GM19099 (cell line): ENCODE results near the gene NELL2.

Source experiments
- POLR2A ChIP-seq: IDR thresholded peaks from 3 replicates; pipeline ENCODE4 v1.6.1; 2011; ENCODE audit warnings: low read depth; ENCODE audit not compliant: insufficient read length; ENCODE audit errors: extremely low read depth

NELL2 gene

GRCh38 chr12:44673811-44674210 lies 202.3 kb downstream of the NELL2 start:
- TF ChIP-seq POLR2A, result no peak

DNA sequence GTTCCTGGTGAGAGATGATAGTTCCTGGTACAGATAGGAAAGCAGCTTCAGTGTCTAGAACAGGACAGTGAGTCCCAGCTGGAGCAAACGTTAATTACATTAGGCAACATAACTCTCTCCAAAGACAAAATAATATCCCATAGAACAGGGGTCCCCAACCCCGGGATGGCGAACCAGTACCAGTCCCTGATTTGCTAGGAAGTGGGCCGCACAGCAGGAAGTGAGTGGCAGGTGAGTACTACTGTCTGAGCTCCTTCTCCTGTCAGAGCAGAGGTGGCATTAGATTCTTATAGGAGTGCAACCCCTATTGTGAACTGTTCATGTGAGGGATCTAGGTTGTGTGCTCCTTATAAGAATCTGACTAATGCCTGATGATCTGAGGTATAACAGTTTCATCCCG lies 204.1 kb downstream of the NELL2 start:
- no peak for TF ChIP-seq POLR2A

GRCh38 chr12:44668443-44668842 lies 207.7 kb downstream of the NELL2 start:
- no peak for TF ChIP-seq POLR2A

DNA sequence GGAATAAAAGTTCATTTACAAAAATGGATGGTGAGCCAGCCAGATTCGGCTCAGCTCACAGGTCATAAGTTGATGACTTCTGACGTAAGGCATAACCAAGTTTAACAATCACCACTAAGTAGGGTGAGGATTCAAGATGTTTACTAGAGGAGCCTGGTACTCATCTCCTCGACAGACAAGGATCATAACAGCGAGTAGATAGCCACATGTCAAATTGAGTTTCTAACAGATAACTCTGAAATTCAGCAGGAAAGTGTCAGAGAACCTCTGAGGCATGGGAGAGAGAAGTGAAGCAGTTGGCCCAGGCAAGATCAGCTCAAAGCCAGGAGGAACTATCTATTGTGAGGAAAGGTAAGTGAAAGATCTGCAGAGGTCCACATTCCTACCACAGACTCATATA lies 208.7 kb downstream of the NELL2 start:
- TF ChIP-seq POLR2A, result no peak

DNA sequence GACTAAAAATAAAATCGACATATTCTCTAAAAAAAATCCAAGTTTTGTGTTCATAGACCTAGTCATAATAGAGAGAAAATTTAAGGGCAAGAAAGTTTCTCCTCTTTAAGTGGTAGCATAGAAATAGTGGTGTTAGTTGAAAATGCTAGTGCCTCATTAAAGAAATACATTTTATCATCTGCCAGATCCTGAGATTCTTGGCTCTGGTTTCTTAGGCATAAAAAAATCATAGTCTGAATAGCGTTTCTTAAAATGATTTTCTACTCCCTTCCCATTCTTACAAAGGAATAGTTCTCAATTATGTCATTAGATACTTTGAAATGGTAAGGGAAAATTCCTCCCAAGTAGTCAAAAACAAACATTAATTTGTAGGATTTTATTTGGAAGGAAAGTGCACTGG lies 212.8 kb downstream of the NELL2 start:
- TF ChIP-seq POLR2A, result no peak

DNA sequence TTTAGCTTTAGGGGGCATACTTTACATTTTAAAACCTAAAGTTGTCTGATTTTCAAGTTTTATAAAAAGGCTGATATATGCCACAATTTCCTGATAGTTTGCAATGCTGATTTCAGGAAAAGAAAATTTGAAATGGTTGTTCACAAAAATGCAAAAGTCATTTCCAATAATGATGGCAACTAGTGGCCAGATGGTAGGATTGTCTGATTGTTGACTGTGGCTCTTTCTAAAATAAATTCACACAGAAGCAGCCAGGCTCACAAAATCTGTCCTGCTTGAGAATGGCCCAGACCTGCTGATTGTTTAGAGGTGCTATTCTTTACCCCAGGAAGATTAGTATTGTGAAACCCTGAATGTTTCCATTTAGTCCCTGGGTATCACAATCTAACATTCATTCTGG lies 220.3 kb downstream of the NELL2 start:
- no peak for TF ChIP-seq POLR2A

DNA sequence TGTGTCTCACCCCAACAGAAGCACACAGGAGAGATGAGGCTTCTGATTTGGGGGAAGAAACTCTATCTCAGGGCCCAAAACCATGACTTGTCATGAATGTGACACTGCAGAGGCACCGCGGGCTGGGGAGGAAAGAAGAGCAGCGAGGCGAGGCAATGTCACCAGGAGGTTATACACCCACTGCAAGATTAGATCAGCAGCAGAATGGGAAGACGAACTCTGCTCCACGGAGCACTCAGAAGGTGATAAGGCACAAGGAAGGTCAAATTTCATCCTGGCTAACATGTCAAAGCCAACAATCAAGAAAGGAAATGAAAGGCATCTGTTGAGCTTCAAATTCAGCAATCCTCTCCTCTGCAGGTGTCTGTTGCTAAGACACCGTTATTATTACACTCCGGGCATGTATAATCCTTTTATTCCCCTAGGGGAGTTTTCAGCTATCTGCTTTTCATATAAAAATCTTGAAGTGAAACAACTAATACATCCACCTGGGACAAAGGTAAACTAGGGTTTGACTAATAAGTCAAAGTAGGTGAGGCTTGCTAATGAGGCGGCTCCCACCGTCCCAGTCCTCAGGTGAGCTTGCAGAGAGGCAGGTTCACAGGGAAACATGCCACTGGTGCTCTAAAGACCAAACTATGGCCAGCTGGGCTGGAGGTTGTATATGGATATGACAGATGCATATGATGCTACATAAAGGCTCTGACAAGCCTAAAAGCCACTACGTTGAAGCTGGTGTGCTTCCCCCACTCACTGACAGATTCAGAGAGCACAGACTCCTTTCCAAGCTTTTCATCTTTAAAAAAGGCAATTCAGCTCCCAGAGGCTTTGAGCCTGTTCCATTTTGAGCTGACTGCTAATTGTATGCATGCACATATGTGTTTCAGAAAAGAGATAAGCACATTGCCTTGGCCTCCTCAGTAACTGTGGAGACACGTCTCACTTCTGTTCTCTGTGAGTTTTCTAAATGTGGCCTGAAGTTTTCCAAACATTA lies 221.2 kb downstream of the NELL2 start:
- TF ChIP-seq POLR2A, result no peak

DNA sequence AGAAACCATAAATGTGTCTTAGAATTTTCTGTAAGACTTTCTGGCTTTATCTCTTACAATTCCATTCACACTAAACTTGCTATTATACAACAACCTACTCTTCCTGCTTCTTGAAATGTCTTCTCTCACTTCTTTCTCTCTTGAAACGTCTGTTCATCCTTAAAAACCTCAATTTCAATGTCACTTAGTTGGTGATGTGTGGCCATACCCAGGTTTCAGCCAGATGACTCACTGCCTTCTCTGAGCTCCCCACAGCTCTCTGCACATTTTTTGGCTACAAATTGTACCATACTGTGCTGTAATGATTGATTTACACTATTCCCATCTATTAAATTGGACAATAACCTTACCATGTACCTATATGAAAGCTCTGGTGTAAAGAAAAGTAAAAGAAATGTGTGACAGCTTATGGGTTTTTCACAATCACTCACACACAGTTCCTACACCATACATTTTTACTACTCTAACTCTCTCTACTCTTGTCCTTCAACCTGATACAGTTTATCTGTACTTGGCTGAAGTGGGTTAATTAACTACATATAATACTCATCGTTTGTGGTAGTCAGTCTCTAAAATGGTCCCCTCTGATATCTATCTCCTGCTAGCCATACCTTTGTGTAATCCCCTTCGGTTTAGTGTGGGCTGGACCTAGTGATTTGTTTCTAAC lies 222.1 kb downstream of the NELL2 start:
- no peak for TF ChIP-seq POLR2A

DNA sequence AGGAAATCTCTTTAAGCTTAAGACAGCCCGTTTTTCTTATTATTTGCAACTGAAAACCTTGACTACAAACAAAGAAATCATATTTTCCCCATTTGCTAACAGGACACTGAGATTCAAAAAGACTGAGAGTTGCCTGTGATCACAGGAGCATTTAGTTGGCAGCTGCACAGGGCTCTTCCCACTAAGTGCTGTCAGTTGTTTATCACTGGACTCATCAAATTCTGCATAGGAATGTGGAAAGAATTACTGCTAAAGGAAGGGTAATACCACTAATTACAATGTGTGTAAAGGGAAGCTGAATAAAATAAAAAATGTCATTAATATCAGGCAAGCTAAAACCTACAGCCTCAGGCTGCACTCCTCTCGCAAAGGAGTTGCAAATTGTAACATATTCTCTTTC lies 226.4 kb downstream of the NELL2 start:
- TF ChIP-seq POLR2A, result no peak

- TF ChIP-seq POLR2A, result no peak
Observed at GRCh38 chr12:44647917-44648690, 228.0 kb downstream of the NELL2 start.

DNA sequence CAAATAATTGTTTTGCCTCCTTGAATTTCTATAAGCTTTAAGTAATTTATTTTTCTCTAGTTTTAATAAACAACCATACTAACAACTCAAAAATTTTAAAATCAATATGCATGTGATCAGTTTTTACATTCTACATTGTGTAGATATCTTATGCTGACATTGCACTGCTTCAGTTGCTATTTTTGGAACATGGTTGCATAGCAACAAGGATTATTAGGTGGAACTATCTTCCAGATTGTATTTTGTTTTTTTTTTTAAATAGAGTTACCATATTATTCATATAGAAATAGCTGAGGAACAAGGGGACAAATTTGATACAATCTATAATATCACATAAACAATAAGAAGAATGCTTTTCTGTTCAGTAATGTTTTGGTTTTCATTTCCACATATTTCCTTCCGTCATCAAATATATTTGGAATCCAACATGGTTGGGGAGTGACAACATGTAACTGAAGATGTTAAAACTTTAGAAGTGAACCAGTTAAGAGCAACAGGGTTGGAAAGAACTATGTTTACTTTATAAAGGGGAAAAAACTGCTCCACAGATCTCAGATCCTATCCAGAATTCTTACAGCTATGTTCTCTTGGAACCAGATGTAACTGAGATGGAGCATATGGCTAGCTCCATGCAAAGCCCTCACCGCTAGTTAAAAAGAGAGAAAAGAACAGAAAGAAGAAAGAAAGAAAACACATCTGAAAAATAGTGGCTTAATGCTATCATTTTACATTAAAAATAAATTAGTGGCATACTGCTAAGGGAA lies 235.5 kb downstream of the NELL2 start:
- TF ChIP-seq POLR2A, result no peak

DNA sequence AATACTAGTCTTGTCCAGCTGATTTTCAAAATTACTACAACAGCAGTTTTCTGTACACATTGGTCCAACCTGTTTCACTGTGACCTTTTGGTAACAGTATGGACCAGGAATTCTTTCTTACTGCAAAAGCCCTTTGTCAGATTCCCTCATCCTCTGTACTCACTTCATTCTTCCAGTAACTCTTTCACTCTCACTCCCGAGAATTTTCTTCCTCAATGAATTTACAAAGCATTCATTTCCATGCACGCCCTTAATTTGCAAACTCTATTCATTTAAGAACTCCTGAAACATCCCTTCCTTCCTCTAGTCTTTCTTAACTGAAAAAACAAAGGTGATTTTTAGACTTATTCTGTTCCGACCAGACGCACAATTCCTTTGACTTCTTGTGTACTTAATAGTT lies 238.2 kb downstream of the NELL2 start:
- TF ChIP-seq POLR2A, result no peak

DNA sequence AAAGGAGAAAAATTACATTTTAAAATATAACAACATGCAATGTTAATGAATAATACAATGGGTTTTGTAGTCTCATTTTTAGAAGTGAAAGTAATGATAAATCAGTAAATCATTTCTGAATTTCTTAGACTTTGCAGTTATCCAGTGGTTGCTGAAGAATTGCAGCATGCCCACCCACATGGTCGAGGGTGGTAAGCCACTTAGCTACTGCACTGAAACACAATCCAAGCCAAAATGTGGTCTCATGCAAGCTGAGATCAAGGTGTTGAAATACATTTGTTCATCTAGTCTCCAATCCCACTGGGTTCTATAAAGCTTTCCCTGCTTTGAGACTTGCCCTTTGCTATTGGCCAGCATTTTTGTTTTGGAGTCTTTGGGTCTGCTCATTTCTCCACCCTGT lies 247.9 kb downstream of the NELL2 start:
- TF ChIP-seq POLR2A, result no peak

DNA sequence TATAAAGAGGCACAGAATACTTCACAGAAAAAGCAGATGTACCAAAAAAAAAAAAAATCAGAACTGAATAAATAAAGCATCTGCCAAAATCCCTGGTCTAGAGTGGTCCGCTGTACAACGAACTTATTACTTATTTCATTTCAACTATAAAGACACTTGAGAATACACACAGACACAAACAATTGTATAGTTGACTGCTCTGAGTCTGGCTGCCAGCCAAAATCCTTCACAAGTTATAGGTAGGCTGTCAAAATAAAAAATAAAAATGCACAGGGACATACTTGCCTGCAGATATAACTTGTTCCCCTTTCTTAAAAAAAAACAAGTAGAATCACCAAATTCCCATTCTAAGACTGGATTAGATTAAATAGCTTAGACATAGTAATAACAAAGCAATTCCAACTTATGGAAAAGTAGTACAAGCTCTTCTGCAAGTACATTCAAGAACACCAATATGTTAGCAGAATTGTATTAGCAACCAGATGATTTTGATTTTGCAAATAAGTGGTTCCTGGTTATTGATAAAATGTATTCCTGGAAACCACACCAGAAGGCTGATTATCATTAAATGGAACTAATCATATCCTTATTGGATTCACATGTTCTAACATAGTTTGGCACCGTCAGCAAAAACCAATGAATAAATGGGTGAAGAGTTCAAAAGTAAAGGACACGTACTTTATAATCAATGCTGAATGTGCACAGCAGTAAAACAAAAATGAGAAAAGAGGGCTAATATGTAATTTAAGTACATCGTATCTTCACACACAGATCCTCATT lies 248.5 kb downstream of the NELL2 start:
- no peak for TF ChIP-seq POLR2A
